HTERT RPE-1 (cell line): Measurements from ENCODE around the gene SLC16A7.

Source experiments
- in situ Hi-C: fragments of 300-500 bp; cut with MboI; formaldehyde crosslinking; loops from 4 replicates; pipeline ENCODE4 v1.14.3; 2020; ENCODE audit warnings: low sequenced_read_pairs

The SLC16A7 gene

DNA sequence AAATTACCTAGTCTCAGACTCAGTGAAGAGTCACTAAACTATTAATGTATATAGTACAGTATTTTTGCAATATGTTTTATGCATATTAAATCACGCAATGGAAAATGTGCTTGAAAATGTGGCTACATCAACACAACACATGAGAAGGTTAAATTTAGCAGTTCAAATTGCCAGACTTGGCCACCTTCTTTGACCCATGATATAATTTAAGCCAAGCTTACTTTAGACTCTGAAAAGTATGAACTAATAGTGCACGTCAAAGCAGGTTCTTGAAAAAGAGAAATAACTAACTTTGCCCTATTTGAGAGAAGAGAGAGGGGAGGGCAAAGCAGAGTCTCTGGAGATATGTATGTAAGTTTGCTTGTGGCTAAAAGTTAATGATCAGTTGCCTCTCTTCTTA lies 68.7 kb downstream of the SLC16A7 start:
- in situ Hi-C loops, result no loop called here

DNA sequence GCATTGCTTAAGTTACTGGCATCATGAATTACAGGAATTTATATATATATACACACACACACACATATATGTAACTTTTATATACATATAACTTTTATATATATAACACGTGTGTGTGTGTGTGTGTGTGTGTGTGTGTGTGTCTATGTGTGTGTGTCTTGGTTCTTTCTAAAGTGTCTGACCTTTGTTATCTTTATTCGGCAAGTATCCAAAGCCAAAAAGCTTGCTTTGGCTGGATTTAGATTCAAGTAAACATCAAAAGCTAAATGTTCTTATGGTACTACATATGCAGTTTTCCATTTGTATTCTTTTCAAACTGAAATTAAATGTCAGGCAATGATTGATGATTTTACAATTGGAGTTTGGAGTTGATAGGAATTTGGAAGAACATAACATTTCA lies 69.9 kb downstream of the SLC16A7 start:
- in situ Hi-C loops, result no loop called here

DNA sequence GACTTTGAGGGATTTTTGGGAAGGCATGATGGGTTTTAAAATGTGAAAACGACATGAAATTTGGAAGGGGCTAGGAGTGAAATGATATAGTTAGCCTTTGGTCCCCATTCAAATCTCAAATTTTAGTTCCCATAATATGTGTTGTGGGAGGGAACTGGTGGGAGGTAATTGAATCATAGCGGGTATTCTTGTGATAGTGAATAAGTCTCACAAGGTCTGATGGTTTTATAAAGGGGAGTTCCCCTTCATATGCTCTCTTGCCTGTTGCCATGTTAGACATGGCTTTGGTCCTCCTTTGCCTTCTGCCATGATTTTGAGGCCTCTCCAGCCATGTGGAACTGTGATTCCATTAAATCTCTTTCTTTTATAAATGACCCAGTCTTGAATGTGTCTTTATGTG lies 72.8 kb downstream of the SLC16A7 start:
- in situ Hi-C loops, result no loop called here

DNA sequence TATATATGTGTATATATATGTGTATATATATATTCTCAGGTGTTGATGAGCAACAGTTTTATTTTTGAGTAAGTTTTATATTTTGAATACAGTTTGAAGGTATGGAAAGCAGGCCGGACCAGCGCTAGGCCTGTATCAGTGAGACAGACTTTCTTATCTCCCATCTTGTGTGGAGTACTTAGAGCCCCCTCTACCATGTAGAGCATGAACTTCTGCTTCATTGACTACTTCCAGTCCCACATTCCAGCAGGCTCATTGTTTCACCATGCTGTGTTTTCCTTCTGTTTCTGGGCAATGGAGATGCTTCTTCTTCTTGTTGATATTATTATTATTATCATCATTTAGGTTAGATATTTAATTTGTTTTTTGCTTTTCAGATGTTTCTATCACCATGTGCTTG lies 76.4 kb downstream of the SLC16A7 start:
- in situ Hi-C loops, result no loop called here

DNA sequence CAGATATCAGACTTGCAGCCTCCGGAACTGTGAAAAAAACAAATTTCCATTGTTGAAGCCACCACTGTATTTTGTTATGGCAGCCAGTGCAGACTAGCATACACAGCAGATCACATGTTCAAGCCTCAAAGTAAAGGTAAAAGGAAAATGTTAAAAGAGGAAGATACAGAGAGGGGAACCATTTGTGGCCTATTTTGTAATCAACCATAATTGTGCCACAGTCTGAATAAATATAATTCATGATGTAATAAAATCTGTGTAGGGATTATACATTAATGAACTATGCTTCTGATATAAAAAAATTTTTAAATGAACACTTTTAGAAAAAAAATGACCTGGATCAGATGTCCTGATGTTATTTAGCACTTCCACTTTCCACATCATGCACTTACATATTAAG lies 79.6 kb downstream of the SLC16A7 start:
- in situ Hi-C loops, result no loop called here

DNA sequence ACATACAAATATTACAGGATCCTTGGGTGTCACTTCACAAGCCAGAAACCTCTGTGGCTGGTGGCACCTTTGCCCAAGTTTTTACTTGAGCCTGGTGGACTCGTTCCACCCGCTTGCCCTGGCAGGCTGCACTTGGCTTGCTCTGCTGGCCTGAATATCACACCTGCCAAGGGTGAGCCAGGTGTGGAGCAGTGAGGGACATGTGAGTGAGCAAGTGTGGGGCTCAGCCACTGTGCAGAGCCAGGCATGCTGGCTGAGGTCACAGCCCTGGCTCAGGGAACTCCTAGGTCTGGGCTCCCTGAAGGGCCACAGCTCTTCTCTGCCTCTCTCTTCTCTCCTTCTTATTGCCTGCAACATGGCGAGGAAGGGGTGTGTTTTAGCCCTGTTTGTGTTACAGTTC lies 82.0 kb downstream of the SLC16A7 start:
- in situ Hi-C loops, result no loop called here

DNA sequence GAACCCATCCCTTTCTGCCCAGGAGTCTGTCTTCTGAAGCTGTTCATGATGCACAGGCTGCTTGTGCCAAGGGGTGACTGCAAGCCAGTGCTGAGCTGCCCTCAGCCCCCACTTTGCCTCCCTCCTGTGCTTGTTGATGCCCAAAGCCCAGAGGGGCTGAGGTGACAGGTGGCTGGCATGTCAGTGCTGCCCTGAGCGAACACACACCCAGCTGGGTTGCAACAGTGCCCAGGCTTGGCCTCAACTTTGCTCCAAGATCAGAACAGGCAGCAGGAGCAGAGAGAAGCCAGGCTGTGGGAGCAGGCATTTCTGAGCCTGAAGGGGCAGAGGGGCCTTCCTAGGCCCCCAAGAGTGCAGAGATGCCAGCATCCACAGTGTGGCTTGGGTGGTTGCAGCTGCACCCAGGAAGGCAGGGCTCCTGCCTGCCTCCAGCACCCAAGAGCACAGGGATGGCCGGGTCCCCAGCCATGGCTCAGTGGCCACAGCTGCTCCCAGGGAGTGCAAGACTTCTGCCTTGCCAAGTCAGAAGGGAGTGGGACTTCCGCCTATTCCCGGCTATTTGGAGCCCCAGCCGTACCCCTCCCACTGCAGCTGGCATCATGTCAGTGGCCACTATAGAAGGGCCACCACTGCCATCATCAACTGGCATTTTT lies 83.1 kb downstream of the SLC16A7 start:
- in situ Hi-C loops, result no loop called here

DNA sequence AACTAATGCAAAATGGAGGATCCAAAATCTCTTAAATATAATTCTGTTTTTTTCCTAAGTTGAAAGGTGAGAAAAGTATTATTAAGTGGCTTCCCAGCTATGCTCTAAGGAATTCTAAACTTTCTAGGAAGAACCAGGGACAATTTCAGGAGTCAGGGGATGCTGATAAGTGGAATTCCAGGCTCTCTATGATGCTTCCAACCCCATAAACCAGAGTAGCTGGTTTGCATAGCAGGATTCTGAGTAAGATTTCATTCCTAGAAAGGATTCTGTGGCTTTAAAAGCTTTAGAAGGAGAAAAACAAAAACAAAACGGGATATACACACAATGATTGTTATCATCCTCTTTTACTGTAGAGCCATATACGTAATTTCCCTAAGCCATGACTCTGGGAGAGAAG lies 93.9 kb downstream of the SLC16A7 start:
- in situ Hi-C loops, result no loop called here

DNA sequence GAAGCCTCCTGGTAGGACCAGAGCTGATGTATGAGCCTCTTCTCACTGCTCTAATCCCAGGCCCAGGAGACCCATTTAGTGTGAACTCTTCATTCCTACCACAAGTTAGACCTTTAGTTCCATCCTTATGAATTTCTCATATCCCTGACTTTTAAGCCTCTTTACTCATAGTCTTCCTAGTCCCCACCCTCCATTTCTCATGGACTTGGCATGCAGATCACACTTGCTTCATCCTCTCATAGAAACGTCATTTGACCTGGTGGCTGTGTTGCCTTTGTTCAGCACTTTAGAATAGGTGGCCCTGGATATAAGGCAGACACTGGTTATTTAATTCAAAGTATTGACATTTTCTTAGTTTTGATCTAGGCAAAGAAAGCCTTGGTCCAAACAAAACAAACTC lies 99.5 kb downstream of the SLC16A7 start:
- in situ Hi-C loops, result no loop called here

DNA sequence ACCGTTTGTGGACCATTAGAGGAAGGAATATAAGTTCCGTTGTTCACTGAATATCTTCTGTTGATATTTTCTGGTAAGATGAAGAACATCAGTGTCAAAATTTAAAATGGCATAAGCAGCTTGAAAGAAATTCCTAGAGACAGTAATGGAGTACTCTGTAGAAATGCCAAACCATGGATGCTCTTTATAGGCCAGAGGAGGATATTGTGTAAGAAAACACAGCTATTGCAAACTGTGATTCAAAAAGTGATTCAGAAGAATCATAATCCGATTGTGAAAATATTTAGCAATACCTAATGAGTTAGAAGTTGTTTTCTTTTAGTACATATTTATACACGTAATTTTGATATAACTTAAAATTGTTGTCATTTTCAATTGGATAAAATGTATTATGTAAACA lies 102.8 kb downstream of the SLC16A7 start:
- in situ Hi-C loops, result no loop called here

DNA sequence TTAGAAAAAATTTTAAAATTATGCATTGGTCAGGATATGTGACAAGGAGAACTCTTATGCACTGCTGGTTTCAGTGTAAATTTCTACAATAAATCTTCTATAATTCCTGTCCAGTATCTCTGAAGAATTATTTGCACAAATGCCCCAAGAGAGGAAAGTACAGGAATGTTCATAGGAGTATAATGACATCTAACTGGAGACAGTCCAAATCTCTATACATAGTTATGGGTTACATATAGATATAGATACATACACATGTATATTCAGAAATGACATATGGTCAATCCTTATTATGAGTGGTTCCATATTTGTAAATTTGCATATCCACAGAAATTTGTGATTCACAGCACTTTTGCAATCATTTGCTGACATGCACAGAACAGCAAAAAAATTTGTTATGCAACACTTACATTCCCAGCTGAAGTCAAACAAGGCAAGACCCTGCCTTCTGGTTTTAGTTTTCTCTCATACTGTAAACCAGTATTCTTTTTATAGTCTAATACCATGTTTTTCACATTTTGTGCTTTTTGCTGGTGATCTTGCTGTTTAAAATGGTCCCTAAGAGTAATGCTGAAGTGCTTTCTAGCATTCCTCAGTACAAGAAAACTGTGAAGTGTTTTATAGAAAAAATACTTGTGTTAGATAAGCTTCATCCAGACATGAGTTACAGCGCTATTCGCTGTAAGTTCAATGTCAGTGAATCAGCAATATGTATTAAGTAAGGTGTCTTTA lies 103.8 kb downstream of the SLC16A7 start:
- in situ Hi-C loops, result no loop called here

DNA sequence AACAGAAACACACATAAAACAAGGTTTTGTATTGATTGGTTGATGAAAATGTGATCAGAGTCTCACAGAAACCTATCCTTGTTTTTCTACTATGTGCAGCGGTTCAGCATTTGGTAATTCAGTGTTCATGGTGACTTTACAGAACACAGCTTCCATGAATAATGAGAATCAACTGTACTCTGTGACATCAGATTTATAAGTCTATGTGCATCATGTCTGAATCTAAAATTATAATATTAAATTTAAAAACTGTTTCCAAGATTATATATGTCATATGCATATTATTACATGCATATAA lies 104.3 kb downstream of the SLC16A7 start:
- in situ Hi-C loops, result no loop called here

DNA sequence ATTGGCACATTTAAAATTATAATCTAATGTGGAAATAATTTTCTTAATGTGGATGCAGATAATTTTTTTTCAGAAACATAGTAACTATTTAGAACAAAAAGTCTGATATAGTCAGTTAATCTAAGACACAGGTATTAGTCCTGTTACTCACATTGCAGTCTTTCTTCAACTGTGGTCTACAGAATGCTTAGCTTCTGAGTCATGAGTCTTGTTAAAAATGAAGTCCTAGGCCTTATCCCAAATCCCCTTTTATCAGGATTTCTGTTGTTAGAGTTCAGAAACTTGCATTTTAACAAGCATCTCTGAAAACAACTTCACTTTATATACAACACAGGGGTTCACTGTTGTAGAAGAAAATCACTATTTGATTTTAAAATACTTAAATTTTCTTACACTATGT lies 112.2 kb downstream of the SLC16A7 start:
- in situ Hi-C loops, result no loop called here

DNA sequence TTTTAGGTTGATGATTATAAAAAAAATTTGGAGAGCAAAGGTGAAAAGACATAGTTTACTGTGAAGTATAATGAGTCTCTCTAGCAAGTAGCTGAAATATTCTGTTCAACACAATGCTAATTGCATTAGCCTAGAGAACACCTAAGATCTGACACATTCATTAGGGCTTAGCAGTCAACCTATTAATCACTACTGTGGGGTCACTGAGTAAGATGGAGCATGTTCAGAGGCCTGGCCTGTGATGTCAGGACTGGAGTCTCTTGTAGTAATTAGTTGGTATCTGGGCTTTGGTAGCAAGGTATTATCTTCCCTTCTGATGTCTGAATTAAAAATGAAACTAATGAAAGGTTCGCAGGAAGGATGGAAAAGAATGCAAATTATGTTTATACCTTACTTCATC lies 112.7 kb downstream of the SLC16A7 start:
- in situ Hi-C loops, result no loop called here

DNA sequence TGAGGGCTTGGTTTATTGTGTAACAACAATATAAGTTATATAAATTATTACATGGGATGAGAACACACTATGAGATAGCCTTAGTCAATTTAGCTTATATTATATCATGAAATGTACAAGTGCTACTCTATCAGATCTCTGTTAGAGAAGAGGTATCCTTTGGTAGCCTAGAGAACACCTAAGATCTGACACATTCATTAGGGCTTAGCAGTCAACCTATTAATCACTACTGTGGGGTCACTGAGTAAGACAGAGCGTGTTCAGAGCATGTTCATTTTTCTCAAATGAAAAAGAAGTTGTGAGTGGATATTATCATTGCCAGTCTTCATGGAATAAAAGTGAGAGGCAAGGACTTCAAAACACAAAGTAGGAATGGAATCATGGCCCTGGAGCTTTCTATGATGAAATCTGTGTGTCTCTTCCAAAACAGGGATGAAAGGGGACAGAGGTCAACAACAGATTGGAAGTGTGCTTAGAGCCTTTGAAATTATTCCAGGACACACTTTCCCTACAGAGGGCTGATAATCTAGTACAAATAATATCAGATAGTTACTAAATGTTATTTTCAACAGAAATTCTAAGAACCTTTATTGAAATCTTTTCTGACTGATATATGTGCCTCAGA lies 114.3 kb downstream of the SLC16A7 start:
- in situ Hi-C loops, result no loop called here

DNA sequence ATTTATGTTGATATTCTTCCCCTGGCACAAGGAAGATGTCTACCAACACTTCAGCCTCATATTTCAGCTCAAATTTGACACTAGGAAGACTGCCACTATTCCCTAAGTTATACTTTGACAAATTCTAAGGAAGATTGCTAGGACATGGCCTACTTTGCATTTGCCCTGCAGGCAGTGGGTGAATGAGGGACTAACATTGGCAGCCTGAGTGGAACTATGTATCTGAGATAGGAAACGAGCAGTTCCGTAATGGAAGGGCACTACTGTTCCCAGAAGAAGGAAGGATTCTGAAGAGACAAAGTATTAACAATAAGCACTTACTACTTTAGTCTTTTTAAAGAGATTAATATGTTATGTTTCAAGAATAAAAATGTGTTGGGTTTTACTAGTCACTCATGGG lies 115.1 kb downstream of the SLC16A7 start:
- in situ Hi-C loops, result no loop called here

DNA sequence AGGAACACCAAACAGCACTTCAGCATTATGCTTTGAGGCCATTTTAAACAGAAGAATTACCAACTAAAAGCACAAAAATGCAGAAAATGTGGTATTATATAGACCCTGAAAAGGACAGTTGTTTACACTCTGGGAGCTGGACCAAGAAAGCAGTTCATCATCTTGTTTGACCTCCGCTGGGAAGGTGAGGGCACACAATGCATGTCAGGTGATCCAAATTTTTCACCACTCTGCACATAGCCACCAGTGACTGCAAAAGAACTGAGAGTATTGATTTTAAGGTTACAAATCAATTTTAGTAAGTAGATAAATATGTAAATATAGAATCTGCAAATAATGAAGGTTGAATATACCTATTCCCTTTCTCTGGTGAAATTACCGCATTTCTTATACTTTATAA lies 119.6 kb downstream of the SLC16A7 start:
- in situ Hi-C loops, result no loop called here

DNA sequence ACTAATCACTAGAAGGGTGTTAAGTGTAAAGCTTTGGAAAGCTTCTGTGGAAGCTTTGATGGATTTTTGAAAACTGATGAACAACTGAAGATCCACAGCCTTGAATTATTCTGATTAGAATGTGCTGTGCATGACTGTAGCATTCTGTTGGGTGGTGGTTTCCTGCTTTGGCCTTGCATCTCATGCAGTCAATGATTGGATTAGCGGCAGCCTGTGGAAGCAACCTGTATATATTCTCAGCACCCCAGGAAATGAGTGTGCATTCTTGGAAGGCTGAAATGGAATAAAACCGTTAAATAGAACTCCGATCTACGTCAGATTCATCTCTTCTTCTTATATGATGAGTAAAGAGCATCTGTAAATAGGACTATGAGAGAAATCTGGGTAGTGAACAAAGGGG lies 120.2 kb downstream of the SLC16A7 start:
- in situ Hi-C loops, result no loop called here

DNA sequence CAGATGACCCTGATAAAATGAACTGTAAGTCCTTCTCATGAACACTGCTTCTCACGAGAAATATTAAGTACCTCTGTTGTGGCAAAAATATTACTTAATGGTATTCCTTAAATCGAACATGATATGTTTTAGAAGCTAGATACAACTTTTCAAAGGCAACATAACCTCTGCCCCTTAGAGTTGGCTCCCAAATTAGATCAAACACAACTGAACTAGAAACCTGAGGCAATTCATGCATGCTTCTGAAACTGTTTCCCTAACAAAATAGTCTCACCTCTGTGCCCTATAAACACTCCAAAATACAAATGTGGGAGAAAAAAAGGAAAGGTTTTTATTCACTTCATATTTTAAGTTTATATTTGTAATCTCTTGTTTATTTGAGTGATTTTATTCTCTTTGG lies 121.6 kb downstream of the SLC16A7 start:
- in situ Hi-C loops, result no loop called here

DNA sequence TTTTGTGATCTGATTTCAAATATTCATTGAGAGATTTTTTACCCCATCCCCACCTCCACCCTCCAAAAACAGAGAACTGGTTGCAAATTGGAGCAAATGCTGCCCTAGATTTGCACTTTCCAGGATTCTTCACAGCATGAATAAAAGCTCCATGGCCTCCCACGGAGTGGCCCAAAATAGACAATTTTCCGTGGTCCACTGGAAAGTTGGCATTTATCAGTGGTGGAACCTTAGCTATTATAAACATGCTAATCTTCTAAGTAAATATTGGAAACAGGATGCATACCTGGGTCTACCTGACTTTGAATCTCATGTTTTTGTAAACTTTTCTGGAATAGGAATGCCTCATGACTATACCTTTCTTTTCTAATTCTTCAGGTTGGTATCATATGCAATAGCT lies 123.9 kb downstream of the SLC16A7 start:
- in situ Hi-C loops, result no loop called here

DNA sequence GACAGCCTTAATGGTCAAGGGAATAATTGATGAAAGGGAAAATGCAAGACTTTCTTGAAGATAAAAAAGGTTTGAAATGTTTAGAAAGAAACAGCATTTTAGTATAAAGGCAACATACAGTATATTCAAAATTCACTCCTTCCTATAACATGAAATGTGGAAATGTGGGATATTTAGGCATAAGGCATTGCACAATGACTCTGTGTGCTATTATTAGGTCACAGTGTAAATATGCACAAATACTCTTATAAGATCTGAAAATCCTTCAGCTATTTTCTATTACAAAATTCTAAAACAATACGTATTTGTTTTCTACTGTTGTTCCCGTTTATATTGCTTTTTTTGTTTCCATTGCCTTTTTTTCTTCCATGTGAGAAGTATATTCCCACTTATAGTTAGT lies 127.7 kb downstream of the SLC16A7 start:
- in situ Hi-C loops, result no loop called here

DNA sequence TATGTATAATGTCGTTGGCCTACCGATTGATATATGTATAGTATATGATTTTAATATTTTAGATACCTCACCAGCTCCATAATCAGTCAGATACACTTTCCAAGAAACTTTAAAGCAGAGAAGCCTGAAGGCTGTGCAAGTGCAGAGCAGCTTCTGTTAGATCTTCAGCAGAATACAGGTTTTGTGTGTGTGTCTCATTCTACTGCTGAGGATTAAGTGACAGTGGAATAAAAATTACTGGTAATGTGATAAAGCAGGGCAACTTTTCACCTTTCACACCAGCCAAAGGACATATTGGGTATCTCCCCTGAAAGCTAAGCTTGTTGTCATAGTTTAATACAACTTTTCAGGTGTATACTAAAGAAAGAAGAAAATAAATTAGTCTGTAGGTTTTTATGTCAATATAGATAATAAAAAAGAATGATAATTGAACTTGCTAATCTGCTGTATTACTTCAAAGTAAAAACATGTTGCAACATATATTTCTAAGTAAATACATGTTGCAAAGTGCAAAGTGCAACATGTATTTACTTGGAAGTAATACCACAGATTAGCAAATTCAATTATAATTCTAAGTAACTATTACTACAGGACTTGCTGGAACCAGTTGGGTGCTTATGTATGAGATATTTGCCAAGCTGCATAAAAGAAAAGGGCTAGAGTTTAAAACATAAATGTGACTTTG lies 128.3 kb downstream of the SLC16A7 start:
- in situ Hi-C loops, result no loop called here
